Activated CD4-positive, CD25-positive, alpha-beta regulatory T cell (primary cell): ENCODE results near the gene DNAJC8.

Experiments
- DNase-seq, 4 experiments: peaks; one replicate each; lab custom pipeline; 2025; lab: John Stamatoyannopoulos, UW

The DNAJC8 gene

GRCh38 chr1:28172713-28173150 is 60.1 kb downstream of the DNAJC8 start:
- no peak for DNase-seq

DNA sequence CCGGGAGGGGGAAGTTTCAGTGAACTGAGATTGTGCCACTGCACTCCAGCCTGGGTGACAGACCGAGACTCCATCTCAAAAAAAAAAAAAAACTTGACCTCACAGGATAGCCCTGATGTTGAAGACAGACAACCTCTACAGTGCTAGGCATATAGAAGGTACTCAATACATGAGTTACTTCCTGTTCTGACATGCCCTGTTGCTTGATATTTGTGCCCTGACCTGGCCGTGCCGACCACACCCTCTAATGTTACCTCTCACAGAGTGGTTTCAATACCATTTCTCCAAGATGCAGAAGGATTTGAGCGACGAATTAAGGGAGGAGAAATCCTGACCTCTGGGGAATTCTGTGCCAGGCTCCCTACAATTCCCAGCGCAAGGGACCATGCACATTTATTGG is 61.6 kb downstream of the DNAJC8 start:
- no peak for DNase-seq

DNA sequence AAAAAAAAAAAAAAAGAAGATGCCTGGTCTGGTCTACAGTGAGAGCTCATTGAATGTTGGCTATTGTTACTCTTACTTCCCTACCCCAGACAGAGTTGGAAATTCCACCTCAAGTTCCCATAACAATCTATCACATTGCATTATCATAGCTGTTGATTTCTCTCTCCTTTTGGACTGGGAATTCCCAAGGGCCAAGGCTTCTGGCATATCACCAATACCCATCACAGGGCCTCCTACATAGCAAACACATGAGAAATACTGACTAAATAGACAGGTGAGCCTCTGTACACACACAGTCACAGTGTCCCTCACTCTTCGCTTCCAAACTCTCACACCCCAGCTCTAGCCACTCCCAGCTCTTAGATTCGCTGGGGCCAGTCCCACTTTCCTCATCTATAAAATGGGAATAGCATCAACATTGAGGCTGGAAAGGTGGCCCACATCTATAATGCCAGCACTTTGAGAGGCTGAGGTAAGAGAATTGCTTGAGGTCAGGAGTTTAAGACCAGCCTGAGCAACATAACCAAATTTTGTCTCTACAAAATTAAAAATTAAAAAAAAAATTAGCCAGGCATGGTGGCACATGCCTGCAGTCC is 62.7 kb downstream of the DNAJC8 start:
- DNase-seq = no peak

DNA sequence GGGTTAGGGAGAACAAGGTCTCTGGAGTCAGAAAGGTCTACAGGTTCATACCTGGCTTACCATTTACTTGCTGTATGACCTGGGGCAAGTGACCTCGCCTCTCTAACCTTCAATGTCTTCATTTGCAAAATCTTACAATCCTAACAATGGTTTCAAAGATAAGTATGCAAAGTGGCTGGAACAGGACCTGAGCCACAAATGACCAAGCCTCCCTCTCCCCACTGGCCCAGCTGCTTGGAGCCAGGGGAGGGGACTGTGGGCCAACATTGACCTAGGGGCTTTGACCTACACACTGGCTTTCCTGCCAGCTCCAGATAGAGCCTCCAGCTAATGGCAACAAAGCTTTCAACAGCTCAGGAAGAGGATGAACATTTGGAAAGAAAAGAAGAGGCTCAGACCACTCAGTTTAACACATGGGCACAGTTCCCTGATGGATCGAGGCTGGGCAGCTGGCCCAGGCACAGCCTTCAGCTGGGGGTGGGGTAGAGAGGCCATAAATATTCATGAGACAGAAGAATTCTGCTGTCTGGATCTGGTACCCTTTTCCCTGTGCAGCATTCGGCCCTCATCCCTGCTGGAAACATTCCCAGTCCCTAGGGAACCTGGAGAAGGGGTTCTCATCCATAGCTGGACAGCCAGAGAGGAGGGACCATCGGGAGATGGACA is 69.2 kb downstream of the DNAJC8 start:
- no peak for DNase-seq

DNA sequence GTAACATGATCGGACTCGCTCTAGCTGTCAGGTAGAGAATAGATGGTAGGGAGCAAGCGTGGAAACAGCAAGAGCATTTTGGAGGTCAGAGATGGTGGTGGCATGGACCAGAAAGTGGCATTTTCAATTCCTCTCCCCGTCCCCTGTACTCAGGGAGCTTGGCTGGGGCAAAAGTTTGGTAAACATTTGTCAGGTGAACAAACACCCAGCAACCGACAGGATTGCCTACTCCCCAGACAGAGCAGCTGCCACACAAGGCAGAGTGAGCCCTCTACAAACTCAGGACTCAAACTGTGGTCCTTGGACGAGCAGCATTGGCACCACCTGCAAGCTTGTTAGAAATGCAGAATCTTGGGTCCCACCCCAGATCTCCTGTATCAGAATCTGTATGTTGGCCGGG is 70.7 kb downstream of the DNAJC8 start:
- DNase-seq = no peak

DNA sequence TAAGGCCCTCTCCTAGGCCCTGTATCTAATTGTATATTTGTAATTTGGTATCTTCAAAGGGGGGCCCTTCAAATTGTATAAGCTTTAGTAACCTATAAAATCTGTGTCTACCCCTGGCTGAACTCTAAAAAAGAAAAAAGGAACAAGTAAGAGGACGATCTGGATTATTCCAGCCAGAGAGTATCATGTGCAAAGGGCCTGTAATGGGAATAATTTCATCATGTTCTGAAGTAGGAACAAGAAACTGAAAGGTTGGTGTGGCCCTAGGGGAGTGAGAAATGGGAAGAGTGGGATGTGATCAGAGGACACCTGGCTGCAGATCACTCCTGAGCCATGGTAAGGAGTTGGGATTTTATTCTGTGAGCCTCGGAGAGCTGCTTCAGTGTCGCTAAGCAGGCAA is 71.1 kb downstream of the DNAJC8 start:
- no peak for DNase-seq

- no peak for DNase-seq
These were observed 72.0 kb downstream of the DNAJC8 start for GRCh38 chr1:28160782-28161266.

GRCh38 chr1:28159680-28160079 is 73.1 kb downstream of the DNAJC8 start:
- DNase-seq = no peak

- DNase-seq = no peak
These were observed 73.6 kb downstream of the DNAJC8 start for GRCh38 chr1:28159243-28159642.

- DNase-seq = no peak
These were observed 74.9 kb downstream of the DNAJC8 start for GRCh38 chr1:28157894-28158293.

DNA sequence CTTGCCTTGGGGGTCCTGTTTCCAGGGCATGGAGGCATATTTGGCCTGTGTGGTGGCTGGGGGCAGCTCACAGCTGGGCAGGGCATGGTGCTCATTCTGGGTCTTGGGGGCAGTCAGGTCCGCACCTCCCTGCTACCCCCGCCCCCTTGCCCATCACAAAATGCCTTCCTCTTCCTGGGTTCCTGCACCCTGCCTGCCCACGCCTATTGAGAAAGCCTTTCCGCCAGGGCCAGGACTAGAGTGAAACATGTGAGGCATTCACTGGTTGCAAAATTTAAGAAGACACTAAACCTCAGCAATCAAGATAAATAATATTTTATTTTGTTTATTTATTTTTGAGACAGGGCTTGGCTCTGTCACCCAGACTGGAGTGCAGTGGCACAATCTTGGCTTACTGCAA is 76.0 kb downstream of the DNAJC8 start:
- no peak for DNase-seq

DNA sequence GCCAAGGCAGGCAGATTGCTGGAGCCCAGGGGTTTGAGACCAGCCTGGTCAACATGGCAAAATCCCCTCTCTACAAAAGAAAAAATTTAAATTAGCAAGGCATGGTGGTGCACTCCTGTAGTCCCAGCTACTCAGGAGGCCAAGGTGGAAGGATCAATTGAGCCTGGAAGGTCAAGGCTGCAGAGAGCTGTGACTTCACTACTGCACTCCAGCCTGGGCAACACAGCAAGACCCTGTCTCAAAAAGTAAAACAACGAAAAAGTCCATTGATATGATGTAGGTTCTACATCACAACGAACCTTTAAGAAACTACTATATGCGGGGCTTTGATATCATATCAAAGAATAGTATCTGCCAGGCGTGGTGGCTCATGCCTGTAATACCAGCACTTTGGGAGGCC is 77.2 kb downstream of the DNAJC8 start:
- DNase-seq = no peak

- DNase-seq = no peak
These were observed 78.7 kb downstream of the DNAJC8 start for GRCh38 chr1:28154078-28154594.
